ENCODE data around the gene STK10.

The STK10 gene

GRCh38 chr5:172085738-172086137 is 102.3 kb downstream of the STK10 start:
- no peak for DNase-seq

DNA sequence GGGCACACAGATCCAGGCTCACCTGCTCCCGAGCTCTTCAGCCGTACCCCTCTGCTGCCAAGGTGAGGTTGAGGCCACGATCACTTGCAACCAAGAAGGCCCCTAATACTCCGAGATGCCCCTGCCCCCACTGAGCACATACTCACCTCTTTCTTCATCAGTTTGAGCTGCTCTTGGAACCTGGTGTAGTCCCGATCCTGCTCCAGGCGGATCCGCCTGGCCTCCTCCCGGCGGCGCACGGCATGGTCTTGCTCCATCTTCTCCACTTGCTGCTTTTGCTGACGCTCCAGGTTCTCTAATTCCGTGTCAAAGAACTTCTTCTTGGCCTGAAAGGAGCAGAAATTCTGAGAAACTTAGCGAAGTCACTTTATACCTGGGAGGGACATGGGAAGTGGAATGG is 105.8 kb downstream of the STK10 start:
- DNase-seq = no peak

DNA sequence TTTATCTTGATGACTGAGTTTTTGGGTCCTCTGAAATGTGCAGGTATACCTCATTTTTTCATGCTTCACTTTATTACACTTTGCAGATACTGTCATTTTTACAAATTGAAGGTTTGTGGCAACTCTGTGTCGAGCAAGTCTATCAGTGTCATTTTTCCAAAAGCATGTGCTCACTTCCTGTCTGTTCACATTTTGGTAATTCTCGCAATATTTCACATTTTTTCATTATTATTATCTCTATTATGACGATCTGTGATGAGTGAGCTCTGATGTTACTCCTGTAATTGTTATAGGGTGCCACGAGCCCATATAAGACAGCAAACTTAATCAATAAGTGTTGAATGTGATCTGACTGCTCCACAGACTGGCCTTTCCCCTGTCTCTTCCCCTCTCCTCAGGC is 108.1 kb downstream of the STK10 start:
- DNase-seq = no peak

DNA sequence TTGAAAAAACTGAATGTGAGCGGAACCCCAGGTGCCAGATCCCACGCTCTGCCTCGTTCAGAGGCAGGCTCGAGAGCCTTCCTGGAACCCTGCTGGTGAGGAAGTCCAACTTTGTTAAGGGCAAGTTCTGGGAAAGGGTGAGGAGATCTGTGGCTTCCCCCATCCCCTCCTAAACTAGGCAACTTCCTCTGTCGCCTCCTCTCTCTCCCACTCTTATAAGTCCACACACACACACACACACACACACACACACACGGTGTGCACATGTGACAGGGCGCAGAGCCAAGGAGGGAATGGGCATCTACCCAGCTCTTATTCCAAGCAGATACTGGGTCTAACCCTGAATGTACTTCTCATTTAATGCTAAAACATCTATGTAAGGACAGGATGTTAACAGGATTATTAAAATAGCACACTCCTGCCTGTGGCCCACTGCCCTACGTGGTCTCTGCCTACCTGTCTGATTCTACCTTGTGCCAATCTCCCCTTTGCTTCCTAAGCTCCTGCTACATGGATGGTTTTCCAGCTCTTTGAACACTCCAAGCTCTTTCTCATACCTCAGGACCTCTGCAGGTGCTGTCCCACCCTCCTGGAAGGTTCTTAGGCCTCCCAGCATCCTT is 109.2 kb downstream of the STK10 start:
- DNase-seq = no peak

DNA sequence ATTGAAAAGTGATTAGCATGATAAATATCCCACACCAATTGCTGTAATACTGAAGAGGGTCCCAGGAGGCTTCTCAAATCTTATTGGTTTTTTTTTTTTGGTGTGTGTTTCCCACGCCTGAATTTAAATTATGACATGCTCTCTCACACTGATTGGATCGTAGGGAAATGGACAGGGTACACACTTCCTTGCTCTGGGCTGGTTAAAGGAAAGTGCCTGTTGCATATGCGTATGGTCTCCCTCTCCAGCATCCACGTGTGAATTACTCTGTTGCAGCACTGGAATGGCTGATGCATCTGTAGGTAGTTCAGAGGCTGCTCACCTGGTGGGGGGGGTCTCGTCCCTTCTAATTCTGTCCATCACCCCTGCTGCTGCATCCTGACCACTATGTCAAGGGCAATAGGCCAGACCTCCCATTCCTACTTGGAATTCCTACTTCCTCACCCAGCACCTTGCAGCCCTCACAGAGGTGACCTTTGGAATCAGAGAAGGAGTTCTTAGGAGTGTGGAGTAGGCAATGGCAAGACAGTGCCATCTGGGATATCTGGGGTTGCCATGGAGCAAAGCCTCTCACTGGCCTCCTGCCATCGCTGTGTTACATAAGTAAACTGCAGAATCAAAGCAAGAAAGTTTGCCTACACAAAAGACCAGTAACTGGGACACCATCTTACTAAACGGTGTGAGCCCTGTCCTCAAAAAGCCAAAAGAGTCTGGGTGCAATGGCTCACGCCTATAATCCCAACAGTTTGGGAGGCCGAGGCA is 110.2 kb downstream of the STK10 start:
- no peak for DNase-seq

- DNase-seq = no peak
These were observed 111.2 kb downstream of the STK10 start for GRCh38 chr5:172076761-172077244.

DNA sequence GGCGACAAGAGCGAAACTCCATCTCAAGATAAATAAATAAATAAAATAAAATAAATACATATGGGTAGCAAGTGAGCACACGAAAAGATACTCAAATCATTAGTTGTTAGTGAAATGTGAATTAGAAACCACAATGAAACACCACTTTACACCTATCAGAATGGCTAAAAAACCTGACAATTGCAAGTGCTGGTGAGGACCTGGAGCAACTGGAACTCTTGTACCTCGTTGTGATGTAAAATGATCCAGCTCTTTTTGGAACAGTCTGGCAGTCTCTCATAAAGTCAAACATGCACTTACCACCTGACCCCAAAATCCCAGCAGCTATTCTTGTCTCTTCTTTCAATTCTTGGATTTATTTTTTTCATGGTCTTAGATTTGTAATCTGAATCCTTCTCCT is 112.4 kb downstream of the STK10 start:
- DNase-seq = no peak

- DNase-seq = no peak
These were observed 113.1 kb downstream of the STK10 start for GRCh38 chr5:172074896-172075295.

- no peak for DNase-seq
These were observed 116.6 kb downstream of the STK10 start for GRCh38 chr5:172071309-172071875.

GRCh38 chr5:172065431-172066065 is 122.5 kb downstream of the STK10 start:
- DNase-seq = no peak

- no peak for DNase-seq
These were observed 123.3 kb downstream of the STK10 start for GRCh38 chr5:172064766-172065165.

GRCh38 chr5:172064358-172064757 is 123.7 kb downstream of the STK10 start:
- DNase-seq = no peak

- DNase-seq = no peak
These were observed 124.4 kb downstream of the STK10 start for GRCh38 chr5:172063463-172064235.

DNA sequence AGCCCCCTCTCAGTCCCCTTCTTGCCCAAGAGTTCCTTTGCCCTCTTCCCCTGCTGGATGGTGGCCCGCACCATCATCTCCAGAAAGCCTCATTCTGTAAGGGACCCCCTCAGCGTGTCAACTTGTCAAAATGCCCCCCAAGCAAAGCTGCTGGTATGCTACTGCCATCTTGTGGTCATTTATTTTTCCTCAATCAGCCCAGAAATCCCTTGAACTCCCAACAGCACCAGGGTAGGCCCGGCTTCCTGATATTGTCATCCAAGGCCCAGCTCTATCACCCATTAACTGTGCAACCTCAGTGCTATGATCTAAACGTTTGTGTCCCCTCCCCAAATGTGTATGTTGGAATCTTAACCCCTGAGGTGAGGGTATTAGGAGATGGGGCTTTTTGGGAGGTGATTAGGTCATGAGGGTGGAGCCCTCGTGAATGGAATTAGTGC is 128.3 kb downstream of the STK10 start:
- DNase-seq = no peak

- DNase-seq = no peak
These were observed 129.9 kb downstream of the STK10 start for GRCh38 chr5:172058088-172058487.

GRCh38 chr5:172055996-172056395 is 132.0 kb downstream of the STK10 start:
- DNase-seq = no peak

DNA sequence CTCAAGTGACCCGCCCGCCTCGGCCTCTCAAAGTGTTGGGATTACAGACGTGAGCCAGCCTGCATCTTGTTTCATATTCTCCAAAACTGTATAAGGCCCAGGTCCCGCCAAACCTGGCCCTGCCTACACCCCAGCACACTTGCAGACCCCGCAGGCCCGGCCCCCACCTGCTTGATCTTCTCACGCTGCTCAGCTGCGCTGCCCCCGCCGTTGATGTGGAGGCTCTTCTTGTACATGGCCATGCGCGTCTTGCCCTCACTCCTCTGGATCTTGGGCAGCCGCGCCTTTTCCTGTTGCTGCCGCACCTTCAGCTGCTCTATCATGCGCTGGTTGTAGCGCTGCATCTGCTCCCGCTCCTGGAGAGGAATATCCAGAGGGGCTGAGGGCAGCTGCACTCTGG is 132.6 kb downstream of the STK10 start:
- no peak for DNase-seq

DNA sequence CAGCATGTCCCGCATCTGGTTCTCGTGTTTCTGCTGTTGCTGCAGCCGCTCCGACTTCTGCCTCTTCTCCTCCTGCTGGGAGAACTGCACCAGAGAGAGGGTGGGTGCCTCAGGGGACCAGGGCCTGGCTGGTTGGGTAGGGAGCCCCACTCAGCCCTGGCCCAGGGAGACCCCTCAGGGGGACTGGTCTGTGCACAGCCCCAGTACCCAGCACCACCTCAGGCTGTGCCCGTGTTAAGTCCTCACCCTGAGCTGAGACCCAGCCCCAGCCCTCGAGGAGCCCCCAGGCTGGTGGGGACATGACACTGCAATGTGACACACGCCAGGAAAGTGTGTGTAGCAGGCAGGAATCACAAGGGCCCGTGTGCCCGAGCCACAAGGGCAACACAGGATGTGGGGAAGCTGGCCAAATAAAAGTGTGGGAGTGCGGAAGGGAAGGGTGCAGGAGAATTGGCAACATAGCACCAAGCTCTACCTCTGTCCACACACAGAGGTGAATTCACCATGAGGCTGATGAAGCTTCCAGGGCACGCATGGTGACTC is 133.3 kb downstream of the STK10 start:
- DNase-seq = no peak

DNA sequence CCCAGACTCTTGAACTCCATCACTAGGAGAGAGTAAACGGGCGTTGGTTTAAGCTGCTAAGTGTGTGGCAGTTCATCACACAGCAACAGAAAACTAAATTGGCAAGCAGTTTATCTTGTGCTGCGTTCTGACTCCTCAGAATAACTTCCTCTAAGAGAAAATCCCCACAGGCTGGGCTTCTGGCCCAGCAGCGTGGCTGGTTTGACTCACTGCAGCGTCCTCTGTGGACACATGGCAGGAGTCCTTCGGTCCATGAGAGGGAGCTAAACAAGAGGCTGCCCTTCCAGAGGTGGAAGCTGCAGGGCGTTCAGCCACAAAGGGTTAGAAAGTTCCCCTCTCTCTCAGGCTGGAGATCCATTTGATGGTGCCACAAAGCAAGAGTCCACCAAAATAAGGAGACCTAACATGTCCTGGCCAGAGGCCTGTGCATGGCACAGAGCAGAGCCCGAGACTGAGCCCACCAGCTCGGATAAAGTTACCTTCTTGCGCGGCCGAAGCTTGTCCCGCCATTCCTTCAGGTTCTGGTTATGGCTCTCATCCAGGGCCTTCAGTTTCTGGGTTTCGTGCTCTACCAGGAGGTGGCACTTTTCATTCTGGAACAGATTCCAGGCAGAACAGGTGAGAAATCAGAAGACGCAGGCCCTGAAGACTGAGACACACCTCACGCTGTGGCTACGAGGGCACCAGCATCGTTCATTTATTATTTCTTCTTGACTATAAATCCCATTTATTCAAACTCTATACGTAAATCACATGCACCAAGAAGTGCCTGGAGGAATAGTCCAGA is 135.4 kb downstream of the STK10 start:
- no peak for DNase-seq

DNA sequence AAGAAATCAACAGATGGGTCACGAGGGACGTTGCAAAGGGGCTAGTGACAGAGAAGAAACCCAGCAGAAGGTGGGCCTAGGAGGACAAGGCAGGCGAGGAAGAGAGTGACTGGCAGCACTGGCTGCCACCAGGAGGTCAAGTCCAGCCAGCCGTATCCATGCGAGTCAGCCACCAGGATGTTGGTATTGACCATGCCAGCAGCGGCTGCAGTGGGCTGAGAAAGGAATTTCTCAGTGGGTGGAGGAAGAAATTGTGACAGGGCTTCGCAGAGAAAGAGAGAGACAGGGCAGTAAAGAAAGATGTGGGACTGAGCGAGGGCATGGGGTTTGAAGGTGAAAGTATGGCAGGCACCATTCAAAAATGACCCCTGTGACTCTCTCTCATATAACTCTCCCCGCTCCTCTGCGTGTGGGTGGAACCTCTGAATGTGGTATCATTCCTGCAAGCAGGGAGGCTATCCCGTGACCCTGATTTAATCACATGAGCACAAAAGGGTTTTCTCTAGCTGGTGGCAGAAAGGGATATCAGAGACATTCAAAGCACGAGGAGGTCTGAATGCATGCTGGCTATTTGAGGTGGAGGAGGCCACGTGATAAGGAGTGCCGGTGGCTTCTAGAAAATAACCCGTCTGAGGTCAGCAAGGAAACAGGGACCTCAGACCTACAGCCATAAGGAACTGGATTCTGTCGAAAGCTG is 136.2 kb downstream of the STK10 start:
- DNase-seq = no peak

DNA sequence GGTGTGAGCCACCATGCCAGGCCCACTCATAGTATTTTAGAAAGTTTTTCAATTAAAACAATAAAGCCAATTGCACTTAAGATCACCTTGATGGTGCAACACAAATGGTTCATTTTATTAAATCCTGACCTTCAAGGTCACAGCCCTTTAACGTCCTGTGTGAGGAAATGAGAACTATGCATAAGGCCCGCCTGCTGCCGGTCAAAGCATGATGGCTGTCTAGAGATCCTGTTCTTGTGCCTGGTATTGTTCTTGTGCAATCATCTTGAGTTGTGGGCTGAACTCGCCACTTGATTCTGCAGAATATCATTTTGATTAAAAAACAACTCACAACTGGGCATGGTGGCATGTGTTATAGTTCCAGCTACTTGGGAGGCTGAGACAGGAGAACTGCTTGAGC is 137.9 kb downstream of the STK10 start:
- DNase-seq = no peak
